Testis (tissue), 5 donors: ENCODE results near the gene PRIM2. TPM values are rescaled to one million over a fixed set of nuclear protein-coding genes. Genes with fewer than 3 reads are reported as not detected.
"Not testable (repeated sequence)": the region's sequence is repeated elsewhere in the genome, so short reads cannot be mapped to it uniquely, and the experiment has no call there.

Experiments used
- DNase-seq: peaks from one replicate; pipeline ENCODE4 v3.0.0-alpha.2; 2019
- H3K27ac ChIP-seq, 2 donors: fragments of 200-600 bp; sonication (generic); one replicate each; pipeline ENCODE4 v1.5.1; 2019
- H3K27me3 ChIP-seq: fragments of 200-600 bp; sonication (generic); one replicate; pipeline ENCODE4 v1.5.1; 2019
- H3K36me3 ChIP-seq: fragments of 200-600 bp; sonication (generic); one replicate; pipeline ENCODE4 v1.5.1; 2017; ENCODE audit warnings: low read depth; ENCODE audit errors: missing control alignments
- H3K4me1 ChIP-seq: fragments of 200-600 bp; sonication (generic); one replicate; pipeline ENCODE4 v1.5.1; 2019
- H3K4me3 ChIP-seq, 2 donors: fragments of 200-600 bp; sonication (generic); one replicate each; pipeline ENCODE4 v1.5.1; 2017 to 2019
- H3K9me3 ChIP-seq: fragments of 200-600 bp; sonication (generic); one replicate; pipeline ENCODE4 v1.5.1; 2017
- POLR2A ChIP-seq: fragments of 450-650 bp; IDR thresholded peaks from one replicate; pipeline ENCODE4 v1.6.1; 2017; ENCODE audit warnings: antibody characterized with exemption, mild to moderate bottlenecking, moderate library complexity
- whole genome bisulfite sequencing, 2 donors: methylation state at CpG; one replicate each; pipeline ENCODE4 v1.1.5; 2018; 5-methylcytosine and 5-hydroxymethylcytosine counted together
- intact Hi-C: fragments of 100-400 bp; cut with DNase I; formaldehyde crosslinking; loops from one replicate; pipeline ENCODE4 v1.15.1; 2023; ENCODE audit warnings: low total_unique reads
- long read RNA-seq, 2 donors: transcript quantifications; one replicate each; lab custom pipeline, GENCODE V29; 2026
- polyA plus RNA-seq: library from polyadenylated mRNA; stranded (reverse); fragments of 350-450 nt; fragmentation: Illumina TruSeq; extraction: RNeasy Lipid Tissue Mini Kit (QIAGEN cat#74804); gene quantifications from one replicate; pipeline ENCODE4 v1.2.3, GENCODE V29; 2014; ENCODE audit warnings: low read depth, low replicate concordance; ENCODE audit not compliant: insufficient read depth
- total RNA-seq, 2 donors: library from RNA; depleted of rRNA; stranded (reverse); fragments of >200 nt; gene quantifications; one replicate each; pipeline ENCODE4 v1.2.3, GENCODE V29; 2016
- TF ChIP-seq, protein P1 (sequence below), 3 experiments: fragments of 450-650 bp in 2 of 3; fragments of 200-600 bp in 1 of 3; sonication (generic) in 1 of 3; IDR thresholded peaks; one replicate each; pipeline ENCODE4 v1.5.1; 2016 to 2019; ENCODE audit warnings: antibody characterized with exemption in 3 of 3, mild to moderate bottlenecking in 2 of 3, moderate library complexity in 1 of 3

Gene PRIM2, protein sequence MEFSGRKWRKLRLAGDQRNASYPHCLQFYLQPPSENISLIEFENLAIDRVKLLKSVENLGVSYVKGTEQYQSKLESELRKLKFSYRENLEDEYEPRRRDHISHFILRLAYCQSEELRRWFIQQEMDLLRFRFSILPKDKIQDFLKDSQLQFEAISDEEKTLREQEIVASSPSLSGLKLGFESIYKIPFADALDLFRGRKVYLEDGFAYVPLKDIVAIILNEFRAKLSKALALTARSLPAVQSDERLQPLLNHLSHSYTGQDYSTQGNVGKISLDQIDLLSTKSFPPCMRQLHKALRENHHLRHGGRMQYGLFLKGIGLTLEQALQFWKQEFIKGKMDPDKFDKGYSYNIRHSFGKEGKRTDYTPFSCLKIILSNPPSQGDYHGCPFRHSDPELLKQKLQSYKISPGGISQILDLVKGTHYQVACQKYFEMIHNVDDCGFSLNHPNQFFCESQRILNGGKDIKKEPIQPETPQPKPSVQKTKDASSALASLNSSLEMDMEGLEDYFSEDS
- total RNA-seq (10 to 100 TPM; 11.1 to 13.2 TPM), polyA plus RNA-seq (11.0 TPM)
- long read RNA-seq, donor 1, partial matches to known transcripts, result 0 of 3 reads
- long read RNA-seq, donor 1, other reads (novel, unspliced or antisense), result 0 of 3 reads
- long read RNA-seq, donor 2, partial matches to known transcripts, result 0 of 1 reads
- long read RNA-seq, donor 2, other reads (novel, unspliced or antisense), result 0 of 1 reads

DNA sequence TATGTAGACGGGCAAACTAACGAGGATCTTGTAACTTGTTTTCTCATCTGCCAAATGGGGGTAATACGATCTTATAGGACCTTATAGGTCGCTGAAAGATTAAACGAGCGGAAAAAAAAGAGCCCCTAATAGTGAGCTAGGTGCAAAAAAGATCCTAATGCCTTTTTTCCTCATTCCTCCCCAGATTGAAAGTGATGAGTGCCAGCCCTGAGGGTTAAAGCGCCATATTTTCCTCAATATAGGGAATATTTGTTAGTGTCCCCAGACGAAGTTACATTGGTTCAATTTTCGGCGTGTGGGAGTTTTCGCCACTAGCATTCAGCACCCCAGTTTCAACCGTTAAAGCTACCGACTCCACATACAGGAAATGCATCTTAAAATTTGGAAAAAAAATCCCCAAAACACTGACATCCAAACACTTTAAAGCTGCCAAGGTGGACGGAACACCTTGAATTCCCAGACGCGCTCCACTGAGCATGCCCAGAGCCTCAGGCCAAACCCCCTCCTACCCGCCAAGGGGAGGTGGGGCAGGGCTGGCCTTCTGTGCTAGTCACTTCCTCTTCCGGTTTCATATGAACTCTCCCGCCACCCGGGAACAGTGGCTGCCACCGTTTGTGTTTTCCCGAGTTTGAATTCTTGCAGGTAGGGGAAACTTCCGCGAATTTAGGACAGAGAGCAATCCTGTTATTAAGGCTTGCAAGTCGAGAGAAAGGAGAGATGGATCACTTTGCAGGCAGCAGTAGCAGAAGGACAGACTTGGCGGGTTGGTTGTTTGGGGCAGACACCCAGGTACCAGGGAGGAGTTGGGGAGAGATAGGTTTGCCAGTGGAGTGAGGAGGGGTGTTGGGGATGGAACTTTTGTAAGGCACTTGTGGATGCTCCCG lies at the start of gene PRIM2:
Gene PRIM2, plus strand, starts transcription at position 571 of the 884 bp plus-strand sequence. CDS start 816 bp downstream, outside the sequence.
- 0 to 1% methylated on average over 20 to 27 of the region's 27 CpGs for whole genome bisulfite sequencing, 2 donors
- H3K27ac ChIP-seq, result peak within 1 kb of the TSS in 1 of 2 donors; percentile 65
- intact Hi-C loops, result loop anchor here (10.0 kb wide), 1 partner anchor 413 kb away; no protein-coding TSS in a partner anchor

DNA sequence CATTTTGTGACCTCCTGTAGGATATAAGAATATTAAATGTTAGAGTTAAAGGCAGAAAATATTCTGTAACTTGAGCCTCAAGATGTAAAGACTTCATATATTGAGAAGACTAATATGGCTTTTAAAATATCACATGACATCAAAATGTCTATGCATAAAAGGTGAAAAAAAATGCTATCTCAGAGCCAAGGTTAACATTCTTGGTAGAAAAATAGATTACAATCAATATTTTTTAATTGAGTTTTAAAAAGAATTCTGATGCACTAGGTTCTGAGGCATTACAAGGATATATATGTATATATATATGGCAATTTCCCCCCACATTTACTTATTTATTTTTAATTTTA lies 49.2 kb upstream of the PRIM2 start:
- Histone ChIP-seq H3K4me1 (no peaks in the 10 kb centered on the region), H3K4me3 (no peak overlapping the region), H3K36me3 (no peaks in the 10 kb centered on the region), H3K27ac (no peak overlapping the region), H3K27me3 (no peaks in the 10 kb centered on the region), H3K9me3 (no peaks in the 10 kb centered on the region)
- intact Hi-C loops, result no loop called here
- TF ChIP-seq POLR2A, result no peak
- TF ChIP-seq, protein P1, sequence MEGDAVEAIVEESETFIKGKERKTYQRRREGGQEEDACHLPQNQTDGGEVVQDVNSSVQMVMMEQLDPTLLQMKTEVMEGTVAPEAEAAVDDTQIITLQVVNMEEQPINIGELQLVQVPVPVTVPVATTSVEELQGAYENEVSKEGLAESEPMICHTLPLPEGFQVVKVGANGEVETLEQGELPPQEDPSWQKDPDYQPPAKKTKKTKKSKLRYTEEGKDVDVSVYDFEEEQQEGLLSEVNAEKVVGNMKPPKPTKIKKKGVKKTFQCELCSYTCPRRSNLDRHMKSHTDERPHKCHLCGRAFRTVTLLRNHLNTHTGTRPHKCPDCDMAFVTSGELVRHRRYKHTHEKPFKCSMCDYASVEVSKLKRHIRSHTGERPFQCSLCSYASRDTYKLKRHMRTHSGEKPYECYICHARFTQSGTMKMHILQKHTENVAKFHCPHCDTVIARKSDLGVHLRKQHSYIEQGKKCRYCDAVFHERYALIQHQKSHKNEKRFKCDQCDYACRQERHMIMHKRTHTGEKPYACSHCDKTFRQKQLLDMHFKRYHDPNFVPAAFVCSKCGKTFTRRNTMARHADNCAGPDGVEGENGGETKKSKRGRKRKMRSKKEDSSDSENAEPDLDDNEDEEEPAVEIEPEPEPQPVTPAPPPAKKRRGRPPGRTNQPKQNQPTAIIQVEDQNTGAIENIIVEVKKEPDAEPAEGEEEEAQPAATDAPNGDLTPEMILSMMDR (IDR thresholded peaks at IDR 0.05), result peak in 1 of 3 experiments; percentile 1
- no peak for DNase-seq

More for the DNA sequence above, at the start of gene PRIM2:
- no peaks in the 10 kb centered on the region for H3K27me3 ChIP-seq
- no peaks in the 10 kb centered on the region for H3K36me3 ChIP-seq
- TF ChIP-seq, protein P1 (IDR thresholded peaks at IDR 0.05), result no peak
- no peak for TF ChIP-seq POLR2A
- peak; percentile 93 for DNase-seq
- peak within 1 kb of the TSS; percentile 60 to 62 for H3K4me3 ChIP-seq
- H3K4me1 ChIP-seq, result no peaks in the 10 kb centered on the region
- no peaks in the 10 kb centered on the region for H3K9me3 ChIP-seq

DNA sequence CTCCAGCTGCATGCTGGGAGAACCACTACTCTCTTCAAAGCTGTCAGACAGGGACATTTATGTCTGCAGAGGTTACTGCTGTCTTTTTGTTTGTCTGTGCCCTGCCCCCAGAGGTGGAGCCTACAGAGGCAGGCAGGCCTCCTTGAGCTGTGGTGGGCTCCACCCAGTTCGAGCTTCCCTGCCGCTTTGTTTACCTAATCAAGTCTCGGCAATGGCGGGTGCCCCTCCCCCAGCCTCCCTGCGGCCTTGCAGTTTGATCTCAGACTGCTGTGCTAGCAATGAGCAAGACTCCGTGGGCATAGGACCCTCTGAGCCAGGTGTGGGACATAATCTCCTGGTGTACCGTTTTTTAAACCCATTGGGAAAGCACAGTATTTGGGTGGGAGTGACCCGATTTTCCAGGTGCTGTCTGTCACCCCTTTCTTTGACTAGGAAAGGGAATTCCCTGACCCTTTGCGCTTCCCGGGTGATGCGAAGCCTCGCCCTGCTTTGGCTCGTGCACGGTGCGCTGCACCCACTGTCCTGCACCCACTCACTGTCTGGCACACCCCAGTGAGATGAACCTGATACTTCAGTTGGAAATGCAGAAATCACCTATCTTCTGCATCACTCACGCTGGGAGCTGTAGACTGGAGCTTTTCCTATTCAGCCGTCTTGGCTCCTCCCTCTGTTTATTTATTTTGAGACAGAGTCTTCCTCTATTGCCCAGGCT lies 43.2 kb upstream of the PRIM2 start:
- H3K27ac ChIP-seq, H3K27me3 ChIP-seq, H3K9me3 ChIP-seq, H3K4me3 ChIP-seq, H3K36me3 ChIP-seq, DNase-seq, intact Hi-C loops, H3K4me1 ChIP-seq: not testable (repeated sequence)
- WGBS, 2 donors, result 93% methylated on average over 17 of the region's 17 CpGs

DNA sequence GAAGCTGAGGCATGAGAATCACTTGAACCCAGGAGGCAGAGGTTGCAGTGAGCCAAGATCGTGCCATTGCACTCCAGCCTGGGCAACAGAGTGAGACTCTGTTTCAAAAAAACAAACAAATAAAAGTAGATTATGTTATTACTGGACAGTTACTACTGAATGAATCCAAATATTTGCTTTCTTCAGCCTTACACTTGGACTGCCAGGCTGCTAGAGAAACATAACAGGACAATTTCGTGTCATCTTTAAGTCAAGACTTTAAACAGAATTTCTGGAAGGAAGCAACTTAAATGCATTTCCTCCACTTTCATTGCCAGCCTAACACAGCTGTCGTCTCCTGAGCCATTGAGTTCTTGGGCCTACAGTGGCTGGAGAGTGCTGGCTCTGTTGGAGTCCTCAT lies 42.0 kb upstream of the PRIM2 start:
- intact Hi-C loops, result no loop called here
- Histone ChIP-seq H3K4me1 (no peaks in the 10 kb centered on the region), H3K9me3 (no peaks in the 10 kb centered on the region), H3K27me3 (no peaks in the 10 kb centered on the region), H3K36me3 (no peaks in the 10 kb centered on the region), H3K4me3 (no peak overlapping the region), H3K27ac (no peak overlapping the region)
- no peak for DNase-seq
- 90% methylated on average over 3 of the region's 3 CpGs for WGBS, 2 donors
- TF ChIP-seq, protein P1 (IDR thresholded peaks at IDR 0.05), result no peak
